Measurements from ENCODE around the gene LRP2. TPM values are rescaled to one million over a fixed set of nuclear protein-coding genes. Genes with fewer than 3 reads are reported as not detected.

LRP2 gene
- total RNA-seq, 6 donors from 2014 or later = 20.0 to 56.5 (median 27.5) TPM

DNA sequence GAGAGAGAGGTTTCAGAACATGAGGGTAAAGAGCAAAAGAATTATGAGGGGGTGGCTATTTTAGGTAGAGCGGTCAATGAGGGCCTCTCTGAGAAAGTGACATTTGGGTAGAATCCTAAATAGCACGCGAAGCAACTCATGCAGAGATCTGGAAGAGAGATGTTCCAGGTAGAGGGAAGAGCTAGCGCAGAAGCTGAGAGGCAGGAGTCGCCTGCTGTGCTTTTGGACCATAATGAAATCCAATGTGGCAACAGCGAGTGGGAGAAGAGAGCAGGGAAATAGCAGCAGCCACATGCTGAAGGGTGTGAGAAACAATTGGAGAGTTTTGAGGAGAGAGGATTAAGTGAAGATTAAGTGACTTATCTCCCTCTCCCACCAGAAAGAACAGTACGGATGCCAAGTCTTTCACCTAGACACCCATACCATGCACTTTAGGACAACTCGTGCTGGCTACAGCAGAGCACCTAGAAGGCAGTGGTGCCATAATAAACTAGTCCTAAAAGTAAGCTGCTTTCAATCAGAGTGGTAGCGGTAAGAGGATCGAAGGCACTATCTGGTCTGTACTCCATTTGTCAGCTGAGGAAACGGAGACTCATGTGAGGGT lies 129.7 kb downstream of the LRP2 start:
- DNase-seq = no peak
- Histone ChIP-seq H3K36me3 (no peaks in the 10 kb centered on the region), H3K4me3 (no peak overlapping the region), H3K27ac (no peak overlapping the region), H3K9me3 (no peaks in the 10 kb centered on the region), H3K4me1 (no peaks in the 10 kb centered on the region), H3K27me3 (no peaks in the 10 kb centered on the region)
- WGBS, 2 donors = 85 to 87% methylated on average over 11 of the region's 11 CpGs
- no peak for ATAC-seq (ENCODE audit: low FRiP score in 2 of 2)
- TF ChIP-seq EP300 (IDR thresholded peaks at IDR 0.05) = no peak
- TF ChIP-seq POLR2AphosphoS5 (IDR thresholded peaks at IDR 0.05) = no peak
- TF ChIP-seq, protein P1, sequence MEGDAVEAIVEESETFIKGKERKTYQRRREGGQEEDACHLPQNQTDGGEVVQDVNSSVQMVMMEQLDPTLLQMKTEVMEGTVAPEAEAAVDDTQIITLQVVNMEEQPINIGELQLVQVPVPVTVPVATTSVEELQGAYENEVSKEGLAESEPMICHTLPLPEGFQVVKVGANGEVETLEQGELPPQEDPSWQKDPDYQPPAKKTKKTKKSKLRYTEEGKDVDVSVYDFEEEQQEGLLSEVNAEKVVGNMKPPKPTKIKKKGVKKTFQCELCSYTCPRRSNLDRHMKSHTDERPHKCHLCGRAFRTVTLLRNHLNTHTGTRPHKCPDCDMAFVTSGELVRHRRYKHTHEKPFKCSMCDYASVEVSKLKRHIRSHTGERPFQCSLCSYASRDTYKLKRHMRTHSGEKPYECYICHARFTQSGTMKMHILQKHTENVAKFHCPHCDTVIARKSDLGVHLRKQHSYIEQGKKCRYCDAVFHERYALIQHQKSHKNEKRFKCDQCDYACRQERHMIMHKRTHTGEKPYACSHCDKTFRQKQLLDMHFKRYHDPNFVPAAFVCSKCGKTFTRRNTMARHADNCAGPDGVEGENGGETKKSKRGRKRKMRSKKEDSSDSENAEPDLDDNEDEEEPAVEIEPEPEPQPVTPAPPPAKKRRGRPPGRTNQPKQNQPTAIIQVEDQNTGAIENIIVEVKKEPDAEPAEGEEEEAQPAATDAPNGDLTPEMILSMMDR (IDR thresholded peaks at IDR 0.05) = no peak
- no peak for TF ChIP-seq POLR2A (IDR thresholded peaks at IDR 0.05)

DNA sequence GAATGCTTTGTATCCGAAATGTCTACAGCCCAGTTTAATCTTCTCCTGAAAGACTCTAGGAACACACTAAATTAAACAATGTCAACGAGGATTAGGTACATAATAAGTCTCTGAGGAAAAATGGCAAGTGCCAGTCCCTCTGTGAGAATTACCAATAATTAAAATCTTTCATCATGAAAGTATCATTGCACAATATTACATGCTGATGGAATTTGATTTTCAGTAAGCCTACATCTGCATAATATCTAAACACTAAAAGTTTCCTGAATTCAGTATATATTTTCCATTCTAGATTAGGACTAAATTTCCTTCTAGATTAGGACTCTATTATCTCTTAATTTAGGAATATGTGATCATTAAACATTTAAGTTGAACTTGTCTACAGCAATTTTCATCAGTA lies 132.1 kb downstream of the LRP2 start:
- Histone ChIP-seq H3K36me3 (no peaks in the 10 kb centered on the region), H3K9me3 (no peaks in the 10 kb centered on the region), H3K27me3 (no peaks in the 10 kb centered on the region), H3K4me1 (no peaks in the 10 kb centered on the region), H3K4me3 (no peak overlapping the region), H3K27ac (no peak overlapping the region)
- 52 to 55% methylated on average over 2 of the region's 2 CpGs for WGBS, 2 donors
- TF ChIP-seq EP300 (IDR thresholded peaks at IDR 0.05) (no peak), POLR2A (IDR thresholded peaks at IDR 0.05) (no peak), POLR2AphosphoS5 (IDR thresholded peaks at IDR 0.05) (no peak)
- DNase-seq = no peak
- ATAC-seq (ENCODE audit: low FRiP score in 2 of 2) = no peak

DNA sequence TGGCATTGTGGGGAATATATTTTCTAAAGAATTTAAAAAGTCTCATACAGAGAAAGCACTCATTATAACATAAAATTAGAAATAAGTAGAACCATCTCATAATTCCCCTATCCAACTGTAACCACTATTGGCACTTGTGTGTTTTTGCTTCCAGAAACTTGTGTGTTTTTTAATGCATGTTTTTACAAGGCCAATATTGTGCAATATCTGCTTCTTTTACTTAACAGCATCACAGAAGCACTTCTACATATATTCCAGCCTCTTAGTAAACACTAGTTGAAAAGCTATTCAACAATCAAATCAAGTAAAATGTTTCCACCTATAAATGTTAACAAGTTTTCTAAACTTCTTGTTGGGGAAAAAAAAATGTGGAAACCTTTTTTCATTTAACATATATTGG lies 132.7 kb downstream of the LRP2 start:
- Histone ChIP-seq H3K27ac (no peak overlapping the region), H3K4me3 (no peak overlapping the region), H3K4me1 (no peaks in the 10 kb centered on the region), H3K36me3 (no peaks in the 10 kb centered on the region), H3K9me3 (no peaks in the 10 kb centered on the region), H3K27me3 (no peaks in the 10 kb centered on the region)
- DNase-seq (no peak), ATAC-seq (ENCODE audit: low FRiP score in 2 of 2) (no peak)
- TF ChIP-seq EP300 (IDR thresholded peaks at IDR 0.05) (no peak), POLR2AphosphoS5 (IDR thresholded peaks at IDR 0.05) (no peak), POLR2A (IDR thresholded peaks at IDR 0.05) (no peak)
- TF ChIP-seq, protein P1 (IDR thresholded peaks at IDR 0.05) = no peak

DNA sequence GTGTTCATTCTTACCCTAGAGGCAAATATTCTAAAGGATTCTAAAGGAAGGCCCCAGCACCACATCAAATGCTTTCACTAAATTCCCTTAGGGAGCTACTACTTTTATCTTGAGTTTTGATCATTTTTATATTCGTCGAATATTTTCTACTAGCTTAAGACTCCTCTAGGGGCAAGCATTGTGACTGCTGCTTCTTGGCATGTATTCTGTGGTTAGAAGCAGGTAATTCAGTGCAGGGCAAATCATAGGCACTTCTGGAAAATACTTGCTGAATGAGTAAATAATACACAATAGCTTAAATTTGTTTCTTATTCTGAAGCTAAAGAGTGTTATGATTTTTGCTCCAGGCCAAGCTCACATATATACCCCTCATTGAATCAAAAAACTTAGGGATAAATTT lies 136.4 kb downstream of the LRP2 start:
- TF ChIP-seq EP300 (IDR thresholded peaks at IDR 0.05) = no peak
- no peak for TF ChIP-seq POLR2AphosphoS5 (IDR thresholded peaks at IDR 0.05)
- no peak for TF ChIP-seq POLR2A (IDR thresholded peaks at IDR 0.05)
- TF ChIP-seq, protein P1 (IDR thresholded peaks at IDR 0.05) = no peak
- ATAC-seq (ENCODE audit: low FRiP score in 2 of 2) (no peak), DNase-seq (no peak)
- WGBS, 2 donors = 85 to 92% methylated on average over 2 of the region's 2 CpGs
- Histone ChIP-seq H3K27ac (no peak overlapping the region), H3K36me3 (no peaks in the 10 kb centered on the region), H3K4me3 (no peak overlapping the region), H3K4me1 (no peaks in the 10 kb centered on the region), H3K9me3 (no peaks in the 10 kb centered on the region), H3K27me3 (no peaks in the 10 kb centered on the region)

DNA sequence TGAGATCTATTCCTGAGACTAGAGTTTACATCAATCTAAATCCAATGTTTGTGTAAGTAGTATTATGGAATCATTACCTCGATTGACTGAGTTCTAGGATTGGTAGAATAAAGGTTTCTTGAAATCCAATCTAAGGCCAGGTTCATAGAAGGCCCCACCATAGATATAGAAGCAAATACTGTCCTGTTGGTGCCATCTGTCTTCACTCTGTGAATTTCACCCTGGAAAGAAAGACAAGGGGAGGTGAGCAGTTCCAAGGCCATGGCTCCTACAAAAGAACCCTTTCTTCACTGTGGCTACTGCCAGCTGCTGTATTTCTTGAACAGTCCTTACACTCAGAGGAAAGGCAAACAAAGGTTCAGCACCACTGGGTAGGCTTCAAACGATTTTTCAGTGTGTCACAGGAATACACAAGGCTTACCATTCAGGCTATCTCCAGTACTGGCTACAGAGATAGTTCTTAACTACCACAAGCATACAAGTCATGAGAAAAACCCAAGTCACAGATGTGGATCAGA lies 137.0 kb downstream of the LRP2 start:
- TF ChIP-seq EP300 (IDR thresholded peaks at IDR 0.05) (no peak), POLR2A (IDR thresholded peaks at IDR 0.05) (no peak), POLR2AphosphoS5 (IDR thresholded peaks at IDR 0.05) (no peak)
- TF ChIP-seq, protein P1 (IDR thresholded peaks at IDR 0.05) = no peak
- Histone ChIP-seq H3K4me3 (no peak overlapping the region), H3K27me3 (no peaks in the 10 kb centered on the region), H3K36me3 (no peaks in the 10 kb centered on the region), H3K9me3 (no peaks in the 10 kb centered on the region), H3K4me1 (no peaks in the 10 kb centered on the region), H3K27ac (no peak overlapping the region)
- WGBS, 2 donors = 49 to 70% methylated on average over 2 of the region's 2 CpGs
- no peak for DNase-seq
- no peak for ATAC-seq (ENCODE audit: low FRiP score in 2 of 2)

All from upper lobe of left lung (tissue), 6 donors.